CD14-positive monocyte (primary cell): ENCODE results near the gene BIN1. TPM values are rescaled to one million over a fixed set of nuclear protein-coding genes. Genes with fewer than 3 reads are reported as not detected.
A peak's percentile ranks its signal among the peaks of the same experiment; 100 is the strongest.

Experiments used
- DNase-seq, 3 donors: peaks; one replicate each; pipeline ENCODE4 v3.0.0-alpha.2; 2011 to 2022
- H2AFZ ChIP-seq: 2 replicates; pipeline ENCODE4 v1.6.0; 2012; ENCODE audit warnings: mild to moderate bottlenecking, low read depth, low read length, inconsistent platforms; ENCODE audit not compliant: insufficient read depth, poor library complexity, severe bottlenecking
- H3K27ac ChIP-seq, 2 donors: 1 replicate in 1 of 2; 2 replicates in 1 of 2; pipeline ENCODE4 v1.5.1; 2012 to 2013; ENCODE audit warnings: low read length in 2 of 2, control low read depth in 1 of 2, inconsistent platforms in 1 of 2, low read depth in 1 of 2, mild to moderate bottlenecking in 1 of 2
- H3K27me3 ChIP-seq, 2 donors: one replicate each; pipeline versions ENCODE4 v1.6.0 to v1.6.1; 2011 to 2013; ENCODE audit warnings: low read length in 2 of 2; ENCODE audit not compliant: control insufficient read depth in 2 of 2, insufficient read depth in 2 of 2
- H3K36me3 ChIP-seq, 2 donors: replicated peaks in 1 of 2; 1 replicate in 1 of 2; 2 replicates in 1 of 2; pipeline versions ENCODE4 v1.5.1 to v1.6.1; 2012 to 2013; ENCODE audit warnings: low read length in 2 of 2, control low read depth in 1 of 2, inconsistent platforms in 1 of 2, mild to moderate bottlenecking in 1 of 2; ENCODE audit not compliant: insufficient read depth in 2 of 2, control insufficient read depth in 1 of 2
- H3K4me1 ChIP-seq, 2 donors: 1 replicate in 1 of 2; 2 replicates in 1 of 2; pipeline versions ENCODE4 v1.5.1 to v1.6.1; 2012 to 2013; ENCODE audit warnings: low read length in 2 of 2, control low read depth in 1 of 2, inconsistent platforms in 1 of 2, mild to moderate bottlenecking in 1 of 2, moderate library complexity in 1 of 2; ENCODE audit not compliant: insufficient read depth in 2 of 2, control insufficient read depth in 1 of 2
- H3K4me2 ChIP-seq: replicated peaks from 2 replicates; pipeline ENCODE3; 2012; ENCODE audit warnings: low read length, moderate library complexity, mild to moderate bottlenecking; ENCODE audit not compliant: poor library complexity, severe bottlenecking; ENCODE audit errors: extremely low read depth
- H3K4me3 ChIP-seq, 3 experiments: fragments of 200-600 bp in 1 of 3; sonication (generic) in 1 of 3; replicated peaks in 1 of 3; 1 replicate in 2 of 3; 2 replicates in 1 of 3; pipeline ENCODE4 v1.5.1; 2011 to 2013; ENCODE audit warnings: low read length in 3 of 3, mild to moderate bottlenecking in 3 of 3, control low read depth in 2 of 3, low read depth in 2 of 3, inconsistent platforms in 1 of 3, moderate library complexity in 1 of 3
- H3K79me2 ChIP-seq: 2 replicates; pipeline ENCODE4 v1.6.0; 2012; ENCODE audit warnings: mild to moderate bottlenecking, control low read depth, inconsistent platforms, low read length, moderate library complexity; ENCODE audit not compliant: insufficient read depth
- H3K9ac ChIP-seq: 2 replicates; pipeline ENCODE4 v1.6.0; 2017; ENCODE audit warnings: low read length, mild to moderate bottlenecking; ENCODE audit not compliant: insufficient read depth, poor library complexity, severe bottlenecking
- H3K9me3 ChIP-seq, 2 donors: replicated peaks in 1 of 2; 1 replicate in 1 of 2; 2 replicates in 1 of 2; pipeline versions ENCODE4 v1.5.1 to v1.6.1; 2012 to 2013; ENCODE audit warnings: low read length in 2 of 2, control low read depth in 1 of 2; ENCODE audit not compliant: control insufficient read depth in 1 of 2, insufficient read depth in 1 of 2
- H4K20me1 ChIP-seq: 2 replicates; pipeline ENCODE4 v1.6.0; 2012; ENCODE audit warnings: mild to moderate bottlenecking, low read length, control low read depth, moderate library complexity; ENCODE audit not compliant: insufficient read depth
- H3K27ac Mint-ChIP-seq, 7 donors: one replicate each; pipeline ENCODE4 v1.8.0; 2020; ENCODE audit warnings: mild to moderate bottlenecking in 7 of 7, mixed read lengths in 7 of 7, moderate library complexity in 6 of 7, inconsistent platforms in 2 of 7
- H3K27me3 Mint-ChIP-seq, 3 donors: one replicate each; pipeline ENCODE4 v1.8.0; 2021 to 2022; ENCODE audit warnings: low read depth in 3 of 3, mild to moderate bottlenecking in 3 of 3, mixed read lengths in 3 of 3, moderate library complexity in 3 of 3, inconsistent platforms in 1 of 3
- H3K36me3 Mint-ChIP-seq, 2 donors: one replicate each; pipeline ENCODE4 v1.8.0; 2020; ENCODE audit warnings: mixed read lengths in 2 of 2, inconsistent platforms in 1 of 2, mild to moderate bottlenecking in 1 of 2
- H3K4me1 Mint-ChIP-seq: one replicate; pipeline ENCODE4 v1.8.0; 2020; ENCODE audit warnings: mild to moderate bottlenecking, mixed read lengths
- H3K4me3 Mint-ChIP-seq, 2 donors: one replicate each; pipeline ENCODE4 v1.8.0; 2020; ENCODE audit warnings: mild to moderate bottlenecking in 2 of 2, mixed read lengths in 2 of 2, moderate library complexity in 1 of 2
- H3K9me3 Mint-ChIP-seq, 7 donors: one replicate each; pipeline ENCODE4 v1.8.0; 2020 to 2022; ENCODE audit warnings: mixed read lengths in 7 of 7, mild to moderate bottlenecking in 6 of 7, moderate library complexity in 6 of 7, inconsistent platforms in 2 of 7
- CTCF ChIP-seq: fragments of 200-600 bp; IDR thresholded peaks from one replicate; pipeline ENCODE4 v1.8.0; 2022; ENCODE audit warnings: antibody characterized with exemption, mild to moderate bottlenecking
- WGBS: methylation state at CpG from one replicate; pipeline ENCODE4 v1.1.5; 2013; ENCODE audit warnings: missing lambda C conversion rate; ENCODE audit not compliant: insufficient coverage; 5-methylcytosine and 5-hydroxymethylcytosine counted together
- intact Hi-C, 2 donors: fragments of 100-400 bp; cut with micrococcal nuclease; formaldehyde crosslinking; loops; one replicate each; pipeline versions ENCODE4 v1.15.0 to v1.15.1; 2023
- polyA plus RNA-seq, 3 donors: library from polyadenylated mRNA; depleted of rRNA in 1 of 3; unstranded in 2 of 3; stranded (reverse) in 1 of 3; fragments of 300-500 nt in 2 of 3; fragments of >200 nt in 1 of 3; fragmentation: Illumina TruSeq in 2 of 3; gene quantifications; 1 replicate in 2 of 3; 2 replicates in 1 of 3; pipeline ENCODE4 v1.2.3, GENCODE V29; 2012 to 2021

BIN1 gene
- polyA plus RNA-seq, 3 donors, result 3.4 to 7.5 (median 4.1) TPM

GRCh38 chr2:127104166-127104660, 2.7 kb downstream of the BIN1 start:
- WGBS, result 92% methylated on average over 2 of the region's 8 CpGs

More at GRCh38 chr2:127104166-127104660, 2.7 kb downstream of the BIN1 start:
- Histone ChIP-seq H2AFZ (no peak overlapping the region), H3K36me3 (no peaks in the 10 kb centered on the region), H3K9me3 (no peaks in the 10 kb centered on the region), H3K4me1 (peaks cover 20 to 23% of the 10 kb centered on the region in 2 donors), H3K27me3 (peaks cover 4 to 30% of the 10 kb centered on the region in 2 donors), H3K27ac (no peak overlapping the region), H3K9ac (no peak overlapping the region), H3K79me2 (no peaks in the 10 kb centered on the region), H3K4me2 (no peak overlapping the region), H3K4me3 (no peak overlapping the region), H4K20me1 (no peaks in the 10 kb centered on the region)
- H3K27ac Mint-ChIP-seq, result peak overlapping the region in 2 of 7 donors; percentile 4 to 15
- H3K36me3 Mint-ChIP-seq, result no peaks in the 10 kb centered on the region
- intact Hi-C loops, result no loop called here
- H3K4me1 Mint-ChIP-seq, result peaks cover 7% of the 10 kb centered on the region
- DNase-seq, result no peak
- H3K27me3 Mint-ChIP-seq, result peaks cover 18 to 45% (median 30%) of the 10 kb centered on the region in 3 donors
- peak overlapping the region; percentile 37 to 63 for H3K4me3 Mint-ChIP-seq
- no peaks in the 10 kb centered on the region for H3K9me3 Mint-ChIP-seq
- no peak for TF ChIP-seq CTCF
